ENCODE data around the gene FFAR1.
"Not testable (repeated sequence)": the region's sequence is repeated elsewhere in the genome, so short reads cannot be mapped to it uniquely, and the experiment has no call there.

Gene FFAR1

DNA sequence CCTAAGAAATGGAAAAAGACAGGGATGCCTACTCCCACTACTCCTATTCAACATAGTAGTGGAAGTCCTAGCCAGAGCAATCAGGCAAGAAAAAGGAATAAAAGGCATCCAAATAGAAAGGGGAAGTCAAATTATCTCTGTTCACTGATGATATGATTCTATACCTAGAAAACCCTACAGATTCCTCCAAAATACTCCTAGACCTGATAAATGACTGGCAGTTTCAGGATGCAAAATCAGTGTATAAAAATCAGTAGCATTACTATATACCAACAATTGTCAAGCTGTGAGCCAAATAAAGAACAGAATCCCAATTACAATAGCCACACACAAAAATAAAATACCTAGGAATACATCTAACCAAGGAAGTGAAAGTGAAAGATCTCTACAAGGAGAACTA lies 21.8 kb downstream of the FFAR1 start:
- TF ChIP-seq, protein P1, sequence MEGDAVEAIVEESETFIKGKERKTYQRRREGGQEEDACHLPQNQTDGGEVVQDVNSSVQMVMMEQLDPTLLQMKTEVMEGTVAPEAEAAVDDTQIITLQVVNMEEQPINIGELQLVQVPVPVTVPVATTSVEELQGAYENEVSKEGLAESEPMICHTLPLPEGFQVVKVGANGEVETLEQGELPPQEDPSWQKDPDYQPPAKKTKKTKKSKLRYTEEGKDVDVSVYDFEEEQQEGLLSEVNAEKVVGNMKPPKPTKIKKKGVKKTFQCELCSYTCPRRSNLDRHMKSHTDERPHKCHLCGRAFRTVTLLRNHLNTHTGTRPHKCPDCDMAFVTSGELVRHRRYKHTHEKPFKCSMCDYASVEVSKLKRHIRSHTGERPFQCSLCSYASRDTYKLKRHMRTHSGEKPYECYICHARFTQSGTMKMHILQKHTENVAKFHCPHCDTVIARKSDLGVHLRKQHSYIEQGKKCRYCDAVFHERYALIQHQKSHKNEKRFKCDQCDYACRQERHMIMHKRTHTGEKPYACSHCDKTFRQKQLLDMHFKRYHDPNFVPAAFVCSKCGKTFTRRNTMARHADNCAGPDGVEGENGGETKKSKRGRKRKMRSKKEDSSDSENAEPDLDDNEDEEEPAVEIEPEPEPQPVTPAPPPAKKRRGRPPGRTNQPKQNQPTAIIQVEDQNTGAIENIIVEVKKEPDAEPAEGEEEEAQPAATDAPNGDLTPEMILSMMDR (IDR thresholded peaks at IDR 0.05; ENCODE audit: borderline replicate concordance, insufficient read depth, low read depth, low read length): no peak
- H3K4me3 ChIP-seq (ENCODE audit: low read depth, low read length): no peak overlapping the region

- H3K4me3 ChIP-seq (ENCODE audit: low read depth, low read length): no peak within 1 kb of the TSS
- TF ChIP-seq, protein P1 (IDR thresholded peaks at IDR 0.05; ENCODE audit: borderline replicate concordance, insufficient read depth, low read depth, low read length): no peak
Observed at GRCh38 chr19:35370722-35371121, 23.0 kb downstream of the FFAR1 start, which contains the start of gene GPR42. TSS of gene GPR42 (plus strand) at chr19:35371068. CDS start at chr19:35371360, 292 bp downstream.

- TF ChIP-seq, protein P1 (IDR thresholded peaks at IDR 0.05; ENCODE audit: borderline replicate concordance, insufficient read depth, low read depth, low read length): no peak
- H3K4me3 ChIP-seq (ENCODE audit: low read depth, low read length): no peak overlapping the region
Observed at GRCh38 chr19:35373492-35373891, 25.8 kb downstream of the FFAR1 start.

GRCh38 chr19:35374031-35374430 lies 26.3 kb downstream of the FFAR1 start:
- not testable (repeated sequence) for H3K4me3 ChIP-seq (ENCODE audit: low read depth, low read length)

- no peak overlapping the region for H3K4me3 ChIP-seq (ENCODE audit: low read depth, low read length)
- TF ChIP-seq, protein P1 (IDR thresholded peaks at IDR 0.05; ENCODE audit: borderline replicate concordance, insufficient read depth, low read depth, low read length): no peak
Observed at GRCh38 chr19:35375505-35376307, 28.0 kb downstream of the FFAR1 start.

DNA sequence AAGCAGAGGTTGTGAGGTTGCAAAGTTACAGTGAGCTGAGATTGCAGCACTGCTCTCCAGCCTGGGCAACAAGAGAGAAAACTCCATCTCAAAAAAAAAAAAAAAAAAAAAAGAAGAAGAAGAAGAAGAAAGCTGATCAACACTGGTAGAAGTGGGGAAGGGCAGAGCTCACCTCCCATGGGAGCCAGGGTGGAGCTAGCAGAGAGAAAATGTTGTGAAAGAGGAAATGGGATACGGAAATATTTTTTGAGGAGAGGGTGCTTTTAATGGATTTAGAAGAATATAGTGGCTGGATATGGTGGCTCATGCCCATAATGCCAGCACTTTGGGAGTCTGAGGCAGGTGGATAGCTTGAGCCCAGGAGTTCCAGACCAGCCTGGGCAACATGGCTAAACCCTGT lies 30.0 kb downstream of the FFAR1 start:
- TF ChIP-seq, protein P1 (IDR thresholded peaks at IDR 0.05; ENCODE audit: borderline replicate concordance, insufficient read depth, low read depth, low read length): no peak
- no peak overlapping the region for H3K4me3 ChIP-seq (ENCODE audit: low read depth, low read length)

DNA sequence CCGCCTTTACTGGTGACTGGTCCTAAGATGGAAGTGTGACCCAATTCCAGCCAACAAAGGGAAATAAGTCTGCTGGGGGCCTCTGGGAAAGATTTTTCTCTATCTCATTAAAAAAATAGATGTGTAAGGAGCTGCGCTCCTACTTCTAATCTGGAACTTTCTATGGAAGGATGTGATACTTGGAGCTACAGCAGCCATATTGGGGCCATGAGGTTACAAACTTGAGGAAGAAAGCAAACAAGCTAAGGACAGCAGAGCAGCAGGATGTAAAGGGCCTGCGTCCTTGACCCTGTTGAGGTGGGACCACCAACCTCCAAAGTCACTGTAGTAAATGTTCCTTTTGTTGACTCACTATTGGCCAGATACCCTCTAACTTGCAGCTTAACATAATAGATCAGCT lies 30.7 kb downstream of the FFAR1 start:
- TF ChIP-seq, protein P1 (IDR thresholded peaks at IDR 0.05; ENCODE audit: borderline replicate concordance, insufficient read depth, low read depth, low read length): no peak
- H3K4me3 ChIP-seq (ENCODE audit: low read depth, low read length): no peak overlapping the region

DNA sequence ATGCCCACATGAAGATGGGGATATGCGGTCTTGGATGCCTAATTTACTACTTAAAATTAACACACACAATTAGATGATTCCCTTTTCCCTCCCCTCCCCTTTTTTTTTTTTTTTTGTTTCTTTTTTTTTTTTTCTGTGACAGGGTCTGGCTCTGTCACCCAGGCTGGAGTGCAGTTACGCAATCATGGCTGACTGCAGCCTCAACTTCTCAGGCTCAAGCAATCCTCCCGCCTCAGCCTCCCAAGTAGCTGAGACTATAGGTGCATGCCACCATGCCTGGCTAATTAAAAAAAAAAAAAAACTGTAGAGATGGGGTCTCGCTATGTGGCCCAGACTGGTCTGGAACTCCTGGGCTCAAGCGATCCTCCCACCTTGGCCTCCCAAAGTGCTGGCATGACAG lies 31.8 kb downstream of the FFAR1 start:
- not testable (repeated sequence) for H3K4me3 ChIP-seq (ENCODE audit: low read depth, low read length)
